Dermis blood vessel endothelial cell (primary cell): Measurements from ENCODE around the gene PLBD2. TPM values are rescaled to one million over a fixed set of nuclear protein-coding genes. Genes with fewer than 3 reads are reported as not detected.

Experiments
- DNase-seq: peaks from one replicate; pipeline ENCODE4 v3.0.0; 2010
- total RNA-seq: library from RNA; depleted of rRNA; stranded (reverse); fragments of >200 nt; gene quantifications from 2 replicates; pipeline ENCODE4 v1.2.3, GENCODE V29; 2014

The PLBD2 gene
- 31.7 and 43.9 TPM in 2 replicates for total RNA-seq

GRCh38 chr12:113358381-113359132 is at the start of gene PLBD2:
Gene PLBD2, plus strand, starts transcription at chr12:113358587. Its CDS starts 14 bp downstream, at chr12:113358601.
- DNase-seq: peak; percentile 97

GRCh38 chr12:113310489-113310888 is 47.9 kb upstream of the PLBD2 start:
- DNase-seq: peak; percentile 34

GRCh38 chr12:113314121-113314529 is 44.3 kb upstream of the PLBD2 start:
- no peak for DNase-seq

GRCh38 chr12:113315358-113315757 is 43.0 kb upstream of the PLBD2 start:
- no peak for DNase-seq

GRCh38 chr12:113316155-113316554 is 42.2 kb upstream of the PLBD2 start:
- no peak for DNase-seq

- DNase-seq: no peak
Measured at GRCh38 chr12:113317122-113317521, 41.3 kb upstream of the PLBD2 start.

- no peak for DNase-seq
Measured at GRCh38 chr12:113318046-113318656, 40.2 kb upstream of the PLBD2 start.

GRCh38 chr12:113318900-113319628 is 39.3 kb upstream of the PLBD2 start:
- no peak for DNase-seq

- DNase-seq: no peak
Measured at GRCh38 chr12:113320401-113320800, 38.0 kb upstream of the PLBD2 start.

- no peak for DNase-seq
Measured at GRCh38 chr12:113322343-113322742, 36.0 kb upstream of the PLBD2 start.

- DNase-seq: no peak
Measured at GRCh38 chr12:113325916-113326315, 32.5 kb upstream of the PLBD2 start.

GRCh38 chr12:113326775-113327395 is 31.5 kb upstream of the PLBD2 start:
- DNase-seq: no peak

GRCh38 chr12:113328368-113328889 is 30.0 kb upstream of the PLBD2 start:
- DNase-seq: no peak

- no peak for DNase-seq
Measured at GRCh38 chr12:113329022-113329790, 29.2 kb upstream of the PLBD2 start.

- no peak for DNase-seq
Measured at GRCh38 chr12:113329791-113330417, 28.5 kb upstream of the PLBD2 start.

GRCh38 chr12:113330505-113330904 is 27.9 kb upstream of the PLBD2 start:
- DNase-seq: no peak

- DNase-seq: no peak
Measured at GRCh38 chr12:113332688-113333417, 25.5 kb upstream of the PLBD2 start.

GRCh38 chr12:113333418-113333750 is 25.0 kb upstream of the PLBD2 start:
- no peak for DNase-seq

- peak; percentile 40 for DNase-seq
Measured at GRCh38 chr12:113333877-113334785, 24.3 kb upstream of the PLBD2 start.
